NCI-H187 (cell line): ENCODE results near the gene OR1J2.

Experiments used
- DNase-seq, 2 experiments: peaks; one replicate each; lab custom pipeline; 2025; lab: John Stamatoyannopoulos, UW

The OR1J2 gene

DNA sequence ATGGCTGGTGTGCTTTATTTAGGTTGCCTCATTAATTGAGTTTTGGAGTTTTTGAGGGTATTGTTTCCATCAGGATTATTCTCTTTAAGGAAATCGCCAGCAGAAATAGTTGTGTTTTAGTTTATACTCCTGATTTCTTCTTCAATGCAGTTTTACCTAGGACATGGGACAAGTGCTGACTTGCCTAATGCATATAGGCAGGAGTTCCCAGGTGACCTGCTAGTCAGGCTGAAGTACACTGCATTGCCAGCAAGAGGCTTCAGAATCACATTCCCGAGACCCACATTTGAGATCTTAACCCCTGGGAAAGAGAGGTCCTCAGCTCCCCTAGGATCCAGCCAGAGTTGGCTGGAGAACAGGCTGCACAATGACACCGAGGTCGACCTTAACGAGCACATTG, 40.8 kb downstream of the OR1J2 start:
- DNase-seq = no peak

DNA sequence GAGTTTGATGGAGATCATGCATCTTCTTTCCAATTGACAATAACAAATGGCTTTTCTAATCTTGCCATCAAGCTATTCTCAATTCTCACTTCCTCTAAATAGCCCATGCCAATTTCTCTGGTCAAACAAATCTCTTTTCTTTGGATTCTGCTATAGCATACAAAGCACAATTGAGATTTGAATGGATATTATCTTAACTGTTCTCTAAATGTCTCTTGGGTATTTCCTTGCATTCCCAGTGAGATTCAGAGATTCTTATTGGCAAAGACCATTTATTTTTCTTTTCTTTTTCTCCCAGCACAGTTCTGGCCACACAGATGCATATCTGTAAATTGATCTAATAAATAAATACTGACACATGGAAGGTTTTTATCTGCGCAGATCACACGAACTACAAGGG, 42.2 kb downstream of the OR1J2 start, which contains the start of gene OR1N2:
Gene OR1N2 (plus strand): TSS at position 301 of the 400 bp plus-strand sequence. CDS start 100 bp downstream, outside the sequence.
- no peak for DNase-seq
